Measurements from ENCODE around the gene CDKL2. TPM values are rescaled to one million over a fixed set of nuclear protein-coding genes. Genes with fewer than 3 reads are reported as not detected.

The CDKL2 gene
- total and polyA plus RNA-seq, 2 of the 4 experiments (the other 2 are of a cell fraction), result 0.09 to 0.18 TPM

DNA sequence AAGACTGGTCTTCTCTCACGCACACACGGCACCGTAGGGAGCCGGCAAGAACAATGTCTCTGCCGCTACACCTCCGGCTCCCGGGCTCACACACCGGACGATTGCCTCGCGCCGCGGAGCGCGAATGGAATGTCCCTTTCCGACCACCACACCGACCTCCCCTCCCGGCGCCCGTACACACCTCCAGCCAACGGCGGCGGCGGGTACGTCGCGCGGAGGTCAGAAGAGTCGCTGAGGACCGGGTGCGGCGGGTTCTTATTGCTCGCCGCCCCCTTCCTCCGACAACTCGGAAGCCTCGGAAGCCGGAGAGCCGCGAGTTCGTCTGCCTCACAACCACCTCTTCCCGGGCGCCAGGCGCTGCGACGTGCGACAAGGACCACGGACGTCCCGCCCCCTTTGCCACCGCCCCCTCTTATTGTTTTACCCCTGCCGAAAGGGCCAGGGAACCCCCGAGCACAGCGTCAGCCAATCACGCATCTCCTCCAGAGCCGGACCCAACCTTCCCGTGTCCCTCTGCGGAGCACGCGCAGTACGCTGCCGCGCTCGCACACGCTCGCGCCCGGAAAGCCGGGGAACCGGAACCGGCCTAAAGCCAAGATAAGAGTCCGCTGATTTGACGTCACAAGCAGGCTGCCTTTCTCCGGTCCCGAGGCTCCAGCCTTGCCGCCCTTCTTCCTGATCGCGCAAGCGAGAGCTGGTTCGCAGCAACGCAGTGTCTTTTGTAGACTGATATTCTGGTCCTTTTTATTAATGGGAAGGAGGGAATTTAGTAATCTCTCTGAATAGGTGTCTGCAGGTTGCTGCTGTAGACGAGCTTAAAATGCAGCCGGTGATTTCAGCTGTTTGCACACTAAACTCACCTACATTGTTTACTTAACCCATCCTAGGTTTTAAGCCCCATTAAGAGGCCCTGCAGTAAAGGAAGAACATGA lies 43.0 kb upstream of the CDKL2 start, which contains the start of gene G3BP2 (continued):
- TF ChIP-seq CHD1 (IDR thresholded peaks at IDR 0.05; ENCODE audit: low read depth, low read length) (no peak), RAD21 (IDR thresholded peaks at IDR 0.05; ENCODE audit: low read length) (no peak), RCOR1 (IDR thresholded peaks at IDR 0.05; ENCODE audit: insufficient replicate concordance, low read length) (no peak), RFX5 (IDR thresholded peaks at IDR 0.05; ENCODE audit: low read depth, low read length) (no peak)

Measured in IMR-90 (cell line).